ENCODE data around the gene TNFRSF19.

DNA sequence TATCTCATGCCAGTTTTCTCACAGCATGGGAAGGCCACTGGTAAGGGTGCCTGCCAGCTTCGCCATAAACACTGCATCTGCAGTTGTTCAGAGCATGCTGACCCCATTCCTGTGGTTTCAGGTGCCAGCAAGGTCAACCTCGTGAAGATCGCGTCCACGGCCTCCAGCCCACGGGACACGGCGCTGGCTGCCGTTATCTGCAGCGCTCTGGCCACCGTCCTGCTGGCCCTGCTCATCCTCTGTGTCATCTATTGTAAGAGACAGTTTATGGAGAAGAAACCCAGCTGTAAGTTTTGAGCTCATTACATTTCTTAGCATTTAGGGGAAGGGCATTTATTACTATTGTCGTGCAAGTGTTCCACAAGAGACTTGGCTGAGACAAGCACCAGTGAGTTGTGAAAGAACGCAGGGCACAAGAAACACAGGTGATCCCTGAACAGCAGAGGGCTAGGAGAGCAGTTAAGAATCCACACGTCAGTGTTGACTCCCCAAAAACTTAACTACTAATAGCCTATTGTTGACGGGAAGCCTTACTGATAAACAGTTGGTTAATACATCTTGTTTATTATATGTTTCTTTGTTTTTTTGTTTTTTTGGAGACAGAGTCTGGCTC is 88.8 kb downstream of the TNFRSF19 start:
- TF ChIP-seq POLR2A (IDR thresholded peaks at IDR 0.05), result no peak
- no peak for TF ChIP-seq CTCF (IDR thresholded peaks at IDR 0.05)

Data from thyroid gland (tissue), 4 donors.